GM19023 (cell line): ENCODE measurements around the gene NAA16.
"Not testable (repeated sequence)": the region's sequence is repeated elsewhere in the genome, so short reads cannot be mapped to it uniquely, and the experiment has no call there.

ENCODE experiments used
- ATAC-seq: cut with Tn5 transposase; IDR thresholded peaks from one replicate; pipeline ENCODE4 v1.9.1; 2021; ENCODE audit warnings: mild to moderate bottlenecking, moderate library complexity; ENCODE audit not compliant: unreplicated experiment

Gene NAA16

DNA sequence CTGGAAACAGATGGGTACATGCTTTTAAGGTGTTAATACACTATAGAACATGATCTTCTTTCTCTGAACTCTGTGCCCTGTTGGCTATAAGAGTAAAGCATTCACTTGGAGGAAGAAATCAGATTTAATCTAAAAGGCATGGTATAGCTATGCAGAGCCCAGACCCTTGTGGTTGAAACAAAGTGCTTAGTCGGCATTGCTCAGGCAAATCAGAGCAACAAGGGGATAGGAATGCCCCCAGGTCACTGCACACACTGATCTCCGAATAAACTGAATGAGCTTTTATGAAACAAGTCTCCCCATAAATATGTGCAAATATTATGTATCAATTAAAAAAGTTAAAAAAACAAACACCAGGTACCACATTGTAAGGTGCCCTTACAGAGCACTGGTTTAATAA lies 94.3 kb downstream of the NAA16 start:
- no peak for ATAC-seq

DNA sequence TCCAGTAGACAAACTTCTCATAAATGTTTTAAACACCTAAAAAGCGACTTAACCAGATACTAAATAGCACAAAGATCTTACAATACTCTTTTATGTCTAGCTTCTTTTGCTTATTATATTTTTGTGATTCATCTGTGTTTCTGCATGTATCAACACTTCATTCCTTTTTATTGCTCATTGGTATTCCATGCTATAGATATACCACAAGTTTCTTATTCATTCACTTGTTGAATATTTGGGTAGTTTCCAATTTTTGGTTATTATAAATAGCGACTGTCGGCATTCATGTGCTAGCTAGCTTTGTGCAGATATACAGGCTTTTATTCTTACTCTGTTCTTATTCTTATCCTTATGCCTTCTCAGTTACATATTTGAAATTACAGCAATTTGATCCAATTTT lies 96.3 kb downstream of the NAA16 start:
- ATAC-seq, result no peak

DNA sequence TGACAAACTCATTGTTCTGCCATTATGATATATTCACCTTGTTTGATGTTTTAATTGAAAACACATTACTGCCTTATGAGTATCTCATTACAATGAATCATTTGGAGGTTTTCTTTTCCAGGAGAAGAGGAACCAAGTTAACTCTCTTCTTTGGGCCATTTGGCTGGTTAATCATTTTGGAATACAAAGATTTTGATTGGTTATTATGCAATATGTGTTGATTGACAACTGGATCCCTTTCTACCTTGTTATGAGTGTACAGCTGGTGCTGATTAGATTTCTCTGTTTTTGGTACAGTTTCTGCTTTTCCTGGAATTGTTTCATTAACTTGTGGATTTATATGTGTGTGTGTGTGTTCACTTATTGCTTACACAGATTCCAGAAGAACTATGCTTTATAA lies 97.1 kb downstream of the NAA16 start:
- no peak for ATAC-seq

DNA sequence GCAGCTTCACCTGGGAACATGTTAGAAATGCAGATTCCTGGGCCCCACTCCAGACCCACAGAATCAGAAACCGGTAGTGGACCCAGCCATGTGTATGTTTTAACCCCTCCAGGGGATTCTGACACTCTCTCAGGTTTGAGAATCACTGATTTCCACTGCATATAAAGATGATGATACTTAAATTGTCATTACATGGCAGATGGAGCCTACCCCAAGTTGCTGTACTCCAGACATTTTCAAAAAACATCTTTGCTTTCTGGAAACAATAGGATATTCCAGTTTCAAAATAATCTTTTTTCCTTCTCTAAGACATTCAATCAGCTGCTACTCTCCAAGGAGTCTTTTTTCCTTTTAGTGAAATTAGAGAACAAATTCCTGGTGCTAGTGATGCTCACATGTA lies 97.7 kb downstream of the NAA16 start:
- ATAC-seq, result no peak

DNA sequence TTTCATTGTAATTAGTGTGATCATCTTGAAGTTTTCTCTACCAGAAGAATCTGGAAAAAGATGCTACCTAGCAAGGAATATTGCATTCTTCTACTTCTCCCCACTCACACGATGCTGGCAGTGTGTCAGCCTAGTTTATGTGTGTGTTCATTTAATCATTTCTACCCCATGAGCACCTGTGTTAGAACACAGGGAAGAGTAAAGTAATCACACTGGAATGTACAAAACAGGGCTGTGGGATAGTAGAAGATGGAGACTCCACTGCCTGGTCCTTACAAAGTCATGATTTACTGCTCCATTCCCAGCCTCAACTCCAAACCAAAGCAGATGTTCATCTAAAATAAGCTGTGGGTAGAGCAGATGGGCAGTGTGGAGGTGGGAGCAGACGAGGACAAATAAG lies 98.5 kb downstream of the NAA16 start:
- no peak for ATAC-seq

DNA sequence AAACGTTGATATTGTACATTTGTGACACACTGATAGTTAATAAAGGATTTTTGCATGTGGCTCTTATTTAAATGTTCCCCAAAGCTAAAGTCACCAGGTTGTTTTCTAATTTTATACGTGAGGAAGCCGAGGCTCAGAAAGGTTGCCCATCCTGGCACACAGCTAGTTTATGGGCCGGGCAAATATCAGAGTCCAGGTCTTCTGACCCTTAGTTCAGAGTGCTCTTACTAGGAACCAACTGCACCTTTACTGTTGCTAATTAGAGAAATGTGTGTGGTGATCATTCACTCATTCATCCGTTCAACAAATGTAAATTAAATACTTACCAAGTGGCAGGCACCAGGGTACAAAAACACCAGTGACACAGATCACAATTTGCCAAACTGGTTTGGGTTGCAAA lies 100.0 kb downstream of the NAA16 start:
- ATAC-seq, result no peak

DNA sequence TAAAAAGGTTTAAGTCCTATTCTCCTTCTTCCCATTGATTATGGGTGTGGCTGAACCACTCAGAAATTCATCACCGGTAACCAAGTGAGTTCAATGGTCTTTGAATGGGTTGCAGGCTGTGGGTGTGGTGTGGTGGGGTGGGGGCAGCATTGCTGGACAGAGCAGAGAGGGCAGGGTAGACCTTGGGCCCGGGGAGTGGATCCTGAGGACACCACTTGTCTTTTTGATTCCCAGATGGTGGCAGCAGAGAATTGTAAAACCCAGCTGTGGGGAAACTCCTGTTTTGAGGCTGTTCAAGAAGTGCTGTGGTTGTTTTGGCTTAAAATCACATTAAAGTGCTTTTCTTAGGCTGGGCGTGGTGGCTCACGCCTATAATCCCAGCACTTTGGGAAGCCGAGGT lies 100.5 kb downstream of the NAA16 start:
- no peak for ATAC-seq

DNA sequence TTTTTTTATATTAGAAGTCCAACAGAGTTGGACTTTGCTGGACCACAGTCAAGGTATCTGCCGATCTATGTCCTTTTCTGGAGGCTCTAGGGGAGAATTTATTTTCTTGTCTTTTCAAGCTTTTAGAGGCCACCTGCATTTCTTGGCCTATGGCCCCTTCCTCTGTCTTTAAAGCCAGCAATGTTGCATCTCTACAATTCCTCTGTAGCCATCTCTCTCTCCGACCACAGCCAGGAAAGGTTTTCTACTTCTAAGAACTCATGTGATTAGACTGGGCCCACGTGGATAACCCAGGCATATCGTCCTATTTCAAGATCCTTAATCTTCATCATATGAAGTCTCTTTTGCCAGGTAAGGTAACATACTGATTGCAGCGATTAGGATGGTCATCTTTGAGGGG lies 102.8 kb downstream of the NAA16 start:
- ATAC-seq, result no peak

DNA sequence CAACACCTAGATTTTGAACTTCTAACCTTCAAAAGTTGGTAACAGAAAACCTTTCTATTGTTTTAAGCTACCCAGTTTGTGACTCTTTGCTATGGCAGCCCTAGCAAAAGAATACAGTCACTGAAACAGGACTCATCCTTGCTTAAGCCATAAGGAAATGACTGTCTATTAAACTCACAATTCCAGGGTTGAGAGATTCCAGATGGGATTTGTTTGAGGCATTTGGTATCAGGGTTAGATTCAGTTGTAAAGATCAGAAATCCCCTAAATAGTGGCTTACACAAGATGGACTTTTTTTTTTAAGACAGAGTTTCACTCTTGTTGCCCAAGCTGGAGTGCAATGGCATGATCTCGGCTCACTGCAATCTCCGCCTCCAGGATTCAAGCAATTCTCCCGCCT lies 105.2 kb downstream of the NAA16 start:
- no peak for ATAC-seq

DNA sequence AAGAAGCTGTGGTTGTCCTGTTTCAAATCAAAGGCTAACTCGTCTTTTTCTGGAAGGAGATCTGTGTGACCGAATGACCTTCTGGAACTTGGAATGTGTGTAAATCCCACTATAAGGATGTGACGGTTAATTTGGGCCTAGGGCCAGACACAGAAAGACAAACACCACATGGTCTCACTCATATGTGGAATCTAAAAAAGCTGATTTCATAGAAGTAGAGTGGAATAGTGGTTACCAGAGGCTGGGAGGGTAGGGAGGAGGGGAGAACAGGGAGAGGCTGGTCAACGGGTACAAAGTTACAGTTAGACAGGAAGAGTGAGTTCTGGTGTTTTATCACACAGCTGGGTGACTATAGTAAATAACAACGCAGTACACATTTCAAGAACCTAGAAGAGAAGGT lies 107.0 kb downstream of the NAA16 start:
- no peak for ATAC-seq

DNA sequence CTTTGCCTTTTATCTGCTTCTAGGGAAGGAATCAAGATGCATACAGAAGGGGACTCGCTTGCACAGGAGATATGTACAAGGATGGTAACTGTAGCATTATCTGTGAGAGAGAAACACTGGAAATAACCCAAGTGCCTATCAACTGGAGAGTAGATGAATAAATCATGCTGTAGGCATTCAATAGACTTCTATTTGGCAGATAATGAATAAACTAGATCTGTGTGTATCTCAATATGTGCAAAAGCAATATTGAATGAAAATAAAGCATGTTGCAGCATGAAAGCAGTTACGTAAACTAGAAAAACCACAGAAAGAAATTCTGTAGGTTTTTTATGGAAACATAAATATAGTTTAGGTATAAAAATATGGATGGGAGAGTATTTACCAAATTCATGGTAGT lies 107.7 kb downstream of the NAA16 start:
- ATAC-seq, result no peak

DNA sequence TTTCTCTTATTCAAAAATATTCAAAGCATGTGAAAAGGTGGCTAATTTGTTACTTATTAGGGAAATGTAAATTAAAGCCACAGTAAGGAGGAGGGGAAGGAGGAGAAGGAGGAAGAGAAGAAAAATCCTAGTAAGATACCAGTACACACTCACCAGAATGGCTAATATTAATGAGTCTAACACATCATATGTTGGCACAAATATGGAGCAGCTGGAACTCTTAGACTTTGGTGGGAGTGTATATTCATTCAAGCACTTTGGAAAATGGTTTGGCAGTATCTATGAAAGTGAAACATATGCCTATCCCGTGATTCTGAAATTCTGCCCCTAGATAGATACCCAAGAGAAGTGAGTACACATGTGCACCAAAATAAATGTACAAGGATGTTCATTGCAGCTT lies 108.1 kb downstream of the NAA16 start:
- ATAC-seq, result no peak

DNA sequence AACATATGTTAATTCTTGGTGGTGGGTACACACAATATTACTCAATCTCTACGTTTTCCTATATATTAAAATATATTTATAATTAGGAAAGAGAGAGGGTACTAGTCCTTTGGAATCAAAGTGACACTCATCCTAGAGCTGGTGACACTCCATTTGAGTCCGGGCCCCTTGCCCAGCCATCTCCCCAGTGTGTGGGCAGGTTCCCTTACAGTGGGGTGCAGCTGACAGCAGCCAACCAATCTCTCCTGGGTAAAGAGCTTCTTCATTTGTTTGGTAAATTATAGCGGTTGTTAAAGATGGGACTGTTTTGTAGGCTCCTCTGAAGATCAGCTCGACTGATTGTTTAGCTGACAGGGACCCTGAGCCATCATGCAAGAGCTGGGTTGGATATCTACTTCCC lies 109.1 kb downstream of the NAA16 start:
- ATAC-seq, result no peak

DNA sequence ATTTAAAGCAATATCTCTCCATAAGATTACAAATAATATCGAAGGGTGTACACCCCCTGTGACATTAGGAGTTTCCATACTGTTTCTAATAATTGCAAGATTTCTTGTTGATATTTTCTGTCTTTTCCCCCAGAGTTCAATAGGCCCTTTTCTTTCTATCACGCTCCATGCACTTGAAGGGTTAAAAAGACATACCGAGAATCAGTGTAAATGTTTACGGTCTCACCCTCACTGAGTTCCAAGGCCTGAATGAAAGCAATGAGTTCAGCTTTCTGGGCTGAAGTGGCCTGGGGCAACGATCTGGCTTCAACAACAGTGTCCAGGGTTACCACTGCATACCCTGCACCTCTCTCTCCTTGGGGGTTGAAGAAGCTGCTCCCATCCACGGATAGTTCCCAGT lies 110.3 kb downstream of the NAA16 start:
- ATAC-seq, result not testable (repeated sequence)

DNA sequence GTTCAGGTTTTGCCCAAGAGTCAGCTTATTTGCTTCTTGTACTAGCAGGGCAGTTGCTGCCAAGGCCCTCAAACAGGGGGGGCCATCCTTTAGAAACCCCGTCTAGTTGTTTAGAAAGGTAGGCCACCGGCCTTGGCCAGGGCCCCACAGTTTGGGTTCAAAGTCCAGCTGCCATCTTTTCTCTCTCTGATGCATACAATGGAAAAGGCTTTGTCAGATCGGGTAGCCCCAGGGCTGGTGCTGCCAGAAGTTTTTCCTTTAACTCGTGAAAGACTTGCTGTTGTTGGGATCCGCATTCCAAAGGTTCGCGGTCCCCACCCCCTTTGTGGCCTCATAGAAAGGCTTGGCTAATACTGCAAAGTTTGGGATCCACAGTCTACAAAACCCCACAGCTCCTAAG lies 110.9 kb downstream of the NAA16 start:
- not testable (repeated sequence) for ATAC-seq

DNA sequence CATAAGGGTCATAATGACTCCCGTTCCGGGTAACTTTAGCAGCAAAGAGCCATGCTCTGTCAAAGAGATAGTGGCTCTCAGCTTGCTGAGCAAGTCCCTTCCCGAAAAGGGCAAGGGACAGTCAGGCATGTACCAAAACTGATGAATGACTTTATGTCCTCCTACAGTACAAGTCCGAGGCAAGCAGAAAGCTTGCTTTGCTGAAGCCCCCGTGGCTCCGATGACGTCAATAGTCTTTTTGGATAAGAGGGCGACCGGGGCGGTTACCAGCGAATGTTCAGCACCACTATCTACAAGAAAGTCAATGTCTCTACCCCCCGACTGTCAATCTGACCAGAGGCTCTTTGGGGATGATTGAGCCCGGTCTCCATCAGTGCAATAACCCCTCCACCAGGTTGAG lies 112.2 kb downstream of the NAA16 start:
- ATAC-seq, result not testable (repeated sequence)

DNA sequence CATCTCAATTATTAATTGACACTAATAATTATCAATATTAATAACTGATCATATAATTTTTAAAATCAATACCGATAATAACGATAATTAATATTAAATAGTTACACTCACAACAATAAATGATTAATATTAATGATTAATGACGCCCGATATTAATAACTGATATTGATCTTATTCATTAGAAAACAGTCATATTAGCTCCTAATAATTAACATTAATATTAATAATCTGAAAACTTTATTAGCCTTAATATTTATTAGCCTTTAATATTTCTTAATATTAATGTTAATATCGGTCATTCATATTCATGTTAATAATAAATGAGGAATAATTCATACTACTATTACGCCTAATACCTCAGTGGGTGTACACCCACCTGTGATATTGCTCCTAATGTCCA lies 113.6 kb downstream of the NAA16 start:
- ATAC-seq, result not testable (repeated sequence)

DNA sequence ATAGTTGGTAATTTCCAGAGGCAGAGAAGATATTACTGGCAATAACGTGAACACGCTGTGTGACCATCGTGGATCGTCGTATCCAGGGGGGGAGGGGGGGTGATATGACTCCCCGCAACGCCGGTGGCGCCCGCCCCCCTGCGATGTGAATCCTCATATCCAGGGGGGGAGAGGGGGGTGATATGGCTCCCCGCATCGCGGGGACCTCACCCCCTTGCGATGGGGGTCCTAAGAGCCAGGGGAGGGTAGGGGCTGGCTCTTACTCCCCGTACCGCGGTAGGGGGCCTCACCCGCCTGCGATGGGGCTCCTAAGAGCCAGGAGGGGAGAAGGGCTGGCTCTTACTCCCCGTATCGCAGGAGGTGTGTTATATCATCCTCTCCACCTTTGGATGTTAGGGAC lies 115.0 kb downstream of the NAA16 start:
- ATAC-seq, result no peak
